HepG2 (cell line): ENCODE measurements around the gene SBNO2. TPM values are rescaled to one million over a fixed set of nuclear protein-coding genes. Genes with fewer than 3 reads are reported as not detected.

Source experiments
- ARID4A ChIP-seq: sonication (generic); formaldehyde crosslinking; IDR thresholded peaks from 2 replicates; pipeline ENCODE4 v1.5.0; 2020; ENCODE audit warnings: mild to moderate bottlenecking, missing genetic modification reagents, borderline replicate concordance
- HIC2 ChIP-seq: sonication (generic); formaldehyde crosslinking; IDR thresholded peaks from 2 replicates; pipeline ENCODE4 v1.9.0; 2022; ENCODE audit warnings: low read depth, missing genetic modification reagents
- HNF1B ChIP-seq: sonication (generic); formaldehyde crosslinking; IDR thresholded peaks from 2 replicates; pipeline ENCODE4 v1.5.1; 2020; ENCODE audit warnings: mild to moderate bottlenecking, moderate library complexity, missing genetic modification reagents
- LBX2 ChIP-seq: sonication (generic); formaldehyde crosslinking; IDR thresholded peaks from 2 replicates; pipeline ENCODE4 v1.5.0; 2020; ENCODE audit warnings: missing genetic modification reagents, mild to moderate bottlenecking, borderline replicate concordance
- MYC ChIP-seq: sonication (generic); formaldehyde crosslinking; IDR thresholded peaks from 2 replicates; pipeline ENCODE4 v1.9.0; 2021; ENCODE audit warnings: missing genetic modification reagents, borderline replicate concordance
- PCBP1 ChIP-seq: fragments of 200-400 bp; formaldehyde crosslinking; IDR thresholded peaks from 2 replicates; pipeline ENCODE4 v1.6.1; 2017; ENCODE audit warnings: mild to moderate bottlenecking, low read depth, low read length, borderline replicate concordance
- POLR2A ChIP-seq, 2 experiments: IDR thresholded peaks; 2 replicates each; pipeline ENCODE4 v1.6.1; 2011; ENCODE audit warnings: low read depth in 2 of 2, low read length in 2 of 2, mild to moderate bottlenecking in 1 of 2, moderate library complexity in 1 of 2; ENCODE audit not compliant: insufficient read depth in 1 of 2
- SRSF1 ChIP-seq: fragments of 200-400 bp; formaldehyde crosslinking; optimal IDR thresholded peaks from 2 replicates; pipeline ENCODE3; 2017; ENCODE audit warnings: mild to moderate bottlenecking, low read depth, low read length, moderate library complexity
- SUZ12 ChIP-seq: fragments of 150-350 bp; IDR thresholded peaks from 2 replicates; pipeline ENCODE4 v1.6.1; 2014; ENCODE audit warnings: low read depth, low read length
- TAF1 ChIP-seq: sonication (generic); formaldehyde crosslinking; IDR thresholded peaks from 2 replicates; pipeline ENCODE4 v1.4.0; 2020; ENCODE audit warnings: missing genetic modification reagents
- TRIM24 ChIP-seq: sonication (generic); formaldehyde crosslinking; IDR thresholded peaks from 2 replicates; pipeline ENCODE4 v1.8.0; 2022; ENCODE audit warnings: mild to moderate bottlenecking, missing genetic modification reagents
- ZBTB3 ChIP-seq: sonication (generic); formaldehyde crosslinking; IDR thresholded peaks from 2 replicates; pipeline ENCODE4 v1.4.0; 2020; ENCODE audit warnings: low read depth, mild to moderate bottlenecking, moderate library complexity, missing genetic modification reagents, borderline replicate concordance
- ZBTB7A ChIP-seq: sonication (generic); formaldehyde crosslinking; IDR thresholded peaks from 2 replicates; pipeline ENCODE4 v1.8.0; 2022; ENCODE audit warnings: mild to moderate bottlenecking, missing genetic modification reagents
- ZMYM4 ChIP-seq: sonication (generic); formaldehyde crosslinking; IDR thresholded peaks from 2 replicates; pipeline ENCODE4 v1.8.1; 2023; ENCODE audit warnings: mild to moderate bottlenecking, missing genetic modification reagents
- ZNF549 ChIP-seq: sonication (generic); formaldehyde crosslinking; IDR thresholded peaks from 2 replicates; pipeline ENCODE4 v1.5.0; 2020; ENCODE audit warnings: missing genetic modification reagents
- ZNF572 ChIP-seq: sonication (generic); formaldehyde crosslinking; IDR thresholded peaks from 2 replicates; pipeline ENCODE4 v1.5.1; 2020; ENCODE audit warnings: mild to moderate bottlenecking, missing genetic modification reagents
- ZNF574 ChIP-seq: sonication (generic); formaldehyde crosslinking; IDR thresholded peaks from 2 replicates; pipeline ENCODE4 v1.4.0; 2020; ENCODE audit warnings: missing genetic modification reagents
- ZNF629 ChIP-seq: sonication (generic); formaldehyde crosslinking; conservative IDR thresholded peaks from 2 replicates; pipeline ENCODE4 v1.5.0; 2020; ENCODE audit warnings: missing genetic modification reagents
- ZNF768 ChIP-seq: sonication (generic); formaldehyde crosslinking; IDR thresholded peaks from 2 replicates; pipeline ENCODE4 v1.4.0; 2020; ENCODE audit warnings: missing genetic modification reagents
- polyA plus RNA-seq, 8 experiments: library from polyadenylated mRNA; depleted of rRNA in 3 of 8; stranded (reverse) in 7 of 8; unstranded in 1 of 8; fragments of >200 nt; fragmentation: Illumina TruSeq in 4 of 8; extraction: Trizol in 4 of 8; gene quantifications; 2 replicates each; pipeline versions ENCODE4 v1.2.1 to v1.2.3, GENCODE V29; 2011 to 2016; ENCODE audit warnings: low read depth in 4 of 8, missing spikeins in 1 of 8, mixed read lengths in 1 of 8; ENCODE audit not compliant: insufficient read depth in 1 of 8
- total RNA-seq, 5 experiments: library from RNA; depleted of rRNA; stranded (reverse); fragments of >200 nt; fragmentation: Illumina TruSeq; extraction: Trizol; gene quantifications; 2 replicates each; pipeline ENCODE4 v1.2.3, GENCODE V29; 2016; ENCODE audit warnings: low read depth in 1 of 5

Gene SBNO2
- total and polyA plus RNA-seq, 2 of the 13 experiments (the other 11 are each of a cell fraction or from before 2014, with no cell fraction given): 8.6 to 10.4 TPM

- TF ChIP-seq PCBP1 (peak; percentile 85), ZBTB3 (CRISPR knock-in tag) (0 out of 2 replicates have a peak, but pooled peaks have one; percentile 82), POLR2A (IDR thresholded peaks at IDR 0.05; ENCODE audit: insufficient read depth in 1 of 2, low read depth in 2 of 2, low read length in 2 of 2) (peak in 1 of 2 experiments; percentile 43; a peak in 2 of 4 replicates), ZNF629 (CRISPR knock-in tag) (peak; percentile 54), HNF1B (CRISPR knock-in tag) (peak; percentile 53; the same call in 1 of the 2 replicates), ZNF768 (CRISPR knock-in tag) (no peak), SUZ12 (no peak), LBX2 (CRISPR knock-in tag) (no peak; the same call in 1 of the 2 replicates), ZNF574 (CRISPR knock-in tag) (peak; percentile 67), TAF1 (CRISPR knock-in tag) (no peak), SRSF1 (peak; percentile 11), ZNF549 (no peak), MYC (peak; percentile 47; the same call in 1 of the 2 replicates), HIC2 (CRISPR knock-in tag) (peak; percentile 67; the same call in 1 of the 2 replicates), ZNF572 (0 out of 2 replicates have a peak, but pooled peaks have one; percentile 34), ZMYM4 (CRISPR knock-in tag) (0 out of 2 replicates have a peak, but pooled peaks have one; percentile 32), TRIM24 (no peak), ARID4A (CRISPR knock-in tag) (0 out of 2 replicates have a peak, but pooled peaks have one; percentile 21), ZBTB7A (CRISPR knock-in tag) (no peak)
Observed at GRCh38 chr19:1066251-1066747, 107.8 kb downstream of the SBNO2 start (continued).
